Upper lobe of left lung (tissue), 4 donors: ENCODE data around the gene C2orf76.

Experiments used
- EP300 ChIP-seq, 4 donors: sonication (generic); formaldehyde crosslinking; IDR thresholded peaks; one replicate each; pipeline ENCODE4 v1.5.1; 2017; ENCODE audit warnings: antibody characterized with exemption in 4 of 4, control low read depth in 2 of 4
- POLR2A ChIP-seq, 4 donors: fragments of 450-650 bp; IDR thresholded peaks; one replicate each; pipeline ENCODE4 v1.5.1; 2016 to 2017; ENCODE audit warnings: antibody characterized with exemption in 4 of 4, mild to moderate bottlenecking in 2 of 4
- POLR2AphosphoS5 ChIP-seq, 2 donors: sonication (generic); formaldehyde crosslinking; IDR thresholded peaks; one replicate each; pipeline ENCODE4 v1.5.1; 2017; ENCODE audit warnings: antibody characterized with exemption in 2 of 2
- TF ChIP-seq, protein P1 (sequence below), 6 experiments: fragments of 450-650 bp in 4 of 6; fragments of 200-600 bp in 2 of 6; sonication (generic) in 2 of 6; IDR thresholded peaks; one replicate each; pipeline ENCODE4 v1.5.1; 2016 to 2019; ENCODE audit warnings: antibody characterized with exemption in 6 of 6

DNA sequence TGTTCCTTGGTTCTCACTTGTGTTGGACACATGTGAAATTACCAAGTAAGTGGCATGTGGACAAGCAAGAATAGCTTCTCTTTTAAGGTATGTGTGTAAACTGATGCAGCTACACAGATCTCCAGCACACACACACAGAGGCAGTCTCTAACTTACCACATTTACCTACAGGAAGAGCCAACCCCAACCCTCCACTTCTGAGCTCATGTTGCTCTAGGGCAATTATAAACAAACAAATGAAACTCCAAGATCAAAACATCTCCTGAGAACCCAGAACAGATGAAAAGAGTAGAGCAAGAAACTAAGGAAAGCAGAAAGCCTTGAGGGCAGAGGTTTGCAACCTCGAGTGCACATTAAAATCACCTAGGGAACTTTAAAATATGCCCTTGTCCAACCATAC is 49.0 kb upstream of the C2orf76 start:
- TF ChIP-seq POLR2A (IDR thresholded peaks at IDR 0.05) (no peak), EP300 (IDR thresholded peaks at IDR 0.05) (no peak), POLR2AphosphoS5 (IDR thresholded peaks at IDR 0.05) (no peak)
- TF ChIP-seq, protein P1, sequence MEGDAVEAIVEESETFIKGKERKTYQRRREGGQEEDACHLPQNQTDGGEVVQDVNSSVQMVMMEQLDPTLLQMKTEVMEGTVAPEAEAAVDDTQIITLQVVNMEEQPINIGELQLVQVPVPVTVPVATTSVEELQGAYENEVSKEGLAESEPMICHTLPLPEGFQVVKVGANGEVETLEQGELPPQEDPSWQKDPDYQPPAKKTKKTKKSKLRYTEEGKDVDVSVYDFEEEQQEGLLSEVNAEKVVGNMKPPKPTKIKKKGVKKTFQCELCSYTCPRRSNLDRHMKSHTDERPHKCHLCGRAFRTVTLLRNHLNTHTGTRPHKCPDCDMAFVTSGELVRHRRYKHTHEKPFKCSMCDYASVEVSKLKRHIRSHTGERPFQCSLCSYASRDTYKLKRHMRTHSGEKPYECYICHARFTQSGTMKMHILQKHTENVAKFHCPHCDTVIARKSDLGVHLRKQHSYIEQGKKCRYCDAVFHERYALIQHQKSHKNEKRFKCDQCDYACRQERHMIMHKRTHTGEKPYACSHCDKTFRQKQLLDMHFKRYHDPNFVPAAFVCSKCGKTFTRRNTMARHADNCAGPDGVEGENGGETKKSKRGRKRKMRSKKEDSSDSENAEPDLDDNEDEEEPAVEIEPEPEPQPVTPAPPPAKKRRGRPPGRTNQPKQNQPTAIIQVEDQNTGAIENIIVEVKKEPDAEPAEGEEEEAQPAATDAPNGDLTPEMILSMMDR (IDR thresholded peaks at IDR 0.05) = no peak
